Loucy (cell line): ENCODE data around the gene NUP62.

Source experiments
- H2AFZ ChIP-seq: fragments of 200-600 bp; sonication (generic); 2 replicates; pipeline ENCODE4 v1.6.0; 2016; ENCODE audit warnings: antibody characterized with exemption, mild to moderate bottlenecking, low read length, moderate library complexity
- H3F3A ChIP-seq: fragments of 200-600 bp; 2 replicates; pipeline ENCODE4 v1.6.0; 2016; ENCODE audit warnings: antibody characterized with exemption, low read depth, mild to moderate bottlenecking
- H3K27me3 ChIP-seq: fragments of 200-600 bp; sonication (generic); 2 replicates; pipeline ENCODE4 v1.6.1; 2014; ENCODE audit warnings: low read length, mild to moderate bottlenecking; ENCODE audit not compliant: insufficient read depth, poor library complexity, severe bottlenecking
- H3K36me3 ChIP-seq: fragments of 200-600 bp; sonication (generic); 2 replicates; pipeline ENCODE4 v1.6.1; 2016; ENCODE audit warnings: low read length; ENCODE audit not compliant: insufficient read depth
- H3K4me1 ChIP-seq: fragments of 200-600 bp; sonication (generic); 2 replicates; pipeline ENCODE4 v1.5.1; 2014; ENCODE audit warnings: low read length, mild to moderate bottlenecking; ENCODE audit not compliant: insufficient read depth, poor library complexity, severe bottlenecking
- H3K4me2 ChIP-seq: fragments of 200-600 bp; sonication (generic); 2 replicates; pipeline ENCODE4 v1.6.0; 2014; ENCODE audit warnings: antibody characterized with exemption, low read length, low read depth, mild to moderate bottlenecking; ENCODE audit not compliant: poor library complexity, severe bottlenecking
- H3K4me3 ChIP-seq: fragments of 200-600 bp; sonication (generic); 2 replicates; pipeline ENCODE4 v1.5.1; 2014; ENCODE audit warnings: low read length, mild to moderate bottlenecking, mixed read lengths; ENCODE audit not compliant: poor library complexity, severe bottlenecking
- H3K79me2 ChIP-seq: fragments of 200-600 bp; sonication (generic); 2 replicates; pipeline ENCODE4 v1.6.1; 2014; ENCODE audit warnings: low read length; ENCODE audit not compliant: insufficient read depth
- H3K9ac ChIP-seq: fragments of 200-600 bp; sonication (generic); 2 replicates; pipeline ENCODE4 v1.6.0; 2014; ENCODE audit warnings: mild to moderate bottlenecking, low read depth, low read length, moderate library complexity; ENCODE audit not compliant: poor library complexity, severe bottlenecking
- H3K9me2 ChIP-seq: fragments of 200-600 bp; sonication (generic); replicated peaks from 2 replicates; pipeline ENCODE4 v1.6.1; 2016; ENCODE audit warnings: low read depth, low read length, mixed read lengths
- H3K9me3 ChIP-seq: fragments of 200-600 bp; sonication (generic); 2 replicates; pipeline ENCODE4 v1.6.1; 2014; ENCODE audit warnings: mild to moderate bottlenecking, antibody characterized with exemption, low read length, low read depth; ENCODE audit not compliant: insufficient read depth
- H4K20me1 ChIP-seq: fragments of 200-600 bp; sonication (generic); 2 replicates; pipeline ENCODE4 v1.6.0; 2014; ENCODE audit warnings: antibody characterized with exemption, low read length, mild to moderate bottlenecking; ENCODE audit not compliant: insufficient read depth, poor library complexity, severe bottlenecking
- EZH2phosphoT487 ChIP-seq: fragments of 200-600 bp; IDR thresholded peaks from 2 replicates; pipeline ENCODE4 v1.6.1; 2018; ENCODE audit warnings: antibody characterized with exemption, mild to moderate bottlenecking, moderate library complexity, borderline replicate concordance
- TF ChIP-seq, protein P1 (sequence below): fragments of 200-600 bp; sonication (generic); conservative IDR thresholded peaks from 2 replicates; pipeline ENCODE4 v1.5.1; 2014; ENCODE audit warnings: mild to moderate bottlenecking, antibody characterized with exemption, low read length

NUP62 gene

DNA sequence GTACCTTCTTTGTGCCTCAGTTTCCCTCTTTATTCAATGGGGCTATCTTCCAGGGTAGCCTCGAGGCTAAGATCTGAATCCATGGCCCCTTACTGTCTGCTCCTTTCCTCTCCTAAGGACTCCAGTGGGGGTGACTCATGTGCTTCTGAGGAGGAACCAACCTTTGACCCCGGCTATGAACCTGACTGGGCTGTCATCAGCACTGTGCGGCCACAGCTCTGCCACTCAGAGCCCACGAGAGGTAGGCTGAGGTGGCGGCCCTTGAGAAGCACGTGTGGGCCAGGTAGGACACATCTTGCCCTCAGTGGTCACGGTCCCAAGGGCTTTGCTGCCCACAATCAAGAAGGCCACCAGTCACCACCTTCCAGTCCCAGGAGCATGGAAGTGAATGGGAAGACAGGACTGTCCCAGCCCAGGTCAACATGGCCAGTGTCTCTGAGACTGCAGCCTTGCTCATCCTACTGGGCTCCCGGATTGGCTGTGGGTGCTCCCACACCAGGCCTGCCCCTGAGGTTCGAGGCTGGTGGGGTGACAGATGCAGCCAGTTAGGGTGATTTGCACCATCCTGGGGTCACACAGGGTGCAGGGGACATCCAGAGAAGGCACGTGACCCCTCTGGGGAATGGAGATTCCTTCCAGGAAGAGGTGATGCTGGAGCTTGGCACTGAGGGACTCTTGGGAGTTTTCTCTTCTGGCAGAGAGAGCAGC, 49.0 kb downstream of the NUP62 start:
- Histone ChIP-seq H3K4me1 (peaks cover 21% of the 10 kb centered on the region), H3K27me3 (no peaks in the 10 kb centered on the region), H3F3A (no peaks in the 10 kb centered on the region), H3K4me3 (no peak overlapping the region), H3K9me2 (no peaks in the 10 kb centered on the region), H4K20me1 (peaks cover 11% of the 10 kb centered on the region), H3K79me2 (peaks cover 23% of the 10 kb centered on the region), H3K9me3 (no peaks in the 10 kb centered on the region), H3K9ac (no peak overlapping the region), H3K4me2 (no peak overlapping the region), H2AFZ (no peak overlapping the region), H3K36me3 (peaks cover 17% of the 10 kb centered on the region; the same call in 1 of the 2 replicates)
- no peak for TF ChIP-seq EZH2phosphoT487
- TF ChIP-seq, protein P1, sequence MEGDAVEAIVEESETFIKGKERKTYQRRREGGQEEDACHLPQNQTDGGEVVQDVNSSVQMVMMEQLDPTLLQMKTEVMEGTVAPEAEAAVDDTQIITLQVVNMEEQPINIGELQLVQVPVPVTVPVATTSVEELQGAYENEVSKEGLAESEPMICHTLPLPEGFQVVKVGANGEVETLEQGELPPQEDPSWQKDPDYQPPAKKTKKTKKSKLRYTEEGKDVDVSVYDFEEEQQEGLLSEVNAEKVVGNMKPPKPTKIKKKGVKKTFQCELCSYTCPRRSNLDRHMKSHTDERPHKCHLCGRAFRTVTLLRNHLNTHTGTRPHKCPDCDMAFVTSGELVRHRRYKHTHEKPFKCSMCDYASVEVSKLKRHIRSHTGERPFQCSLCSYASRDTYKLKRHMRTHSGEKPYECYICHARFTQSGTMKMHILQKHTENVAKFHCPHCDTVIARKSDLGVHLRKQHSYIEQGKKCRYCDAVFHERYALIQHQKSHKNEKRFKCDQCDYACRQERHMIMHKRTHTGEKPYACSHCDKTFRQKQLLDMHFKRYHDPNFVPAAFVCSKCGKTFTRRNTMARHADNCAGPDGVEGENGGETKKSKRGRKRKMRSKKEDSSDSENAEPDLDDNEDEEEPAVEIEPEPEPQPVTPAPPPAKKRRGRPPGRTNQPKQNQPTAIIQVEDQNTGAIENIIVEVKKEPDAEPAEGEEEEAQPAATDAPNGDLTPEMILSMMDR, result no peak

DNA sequence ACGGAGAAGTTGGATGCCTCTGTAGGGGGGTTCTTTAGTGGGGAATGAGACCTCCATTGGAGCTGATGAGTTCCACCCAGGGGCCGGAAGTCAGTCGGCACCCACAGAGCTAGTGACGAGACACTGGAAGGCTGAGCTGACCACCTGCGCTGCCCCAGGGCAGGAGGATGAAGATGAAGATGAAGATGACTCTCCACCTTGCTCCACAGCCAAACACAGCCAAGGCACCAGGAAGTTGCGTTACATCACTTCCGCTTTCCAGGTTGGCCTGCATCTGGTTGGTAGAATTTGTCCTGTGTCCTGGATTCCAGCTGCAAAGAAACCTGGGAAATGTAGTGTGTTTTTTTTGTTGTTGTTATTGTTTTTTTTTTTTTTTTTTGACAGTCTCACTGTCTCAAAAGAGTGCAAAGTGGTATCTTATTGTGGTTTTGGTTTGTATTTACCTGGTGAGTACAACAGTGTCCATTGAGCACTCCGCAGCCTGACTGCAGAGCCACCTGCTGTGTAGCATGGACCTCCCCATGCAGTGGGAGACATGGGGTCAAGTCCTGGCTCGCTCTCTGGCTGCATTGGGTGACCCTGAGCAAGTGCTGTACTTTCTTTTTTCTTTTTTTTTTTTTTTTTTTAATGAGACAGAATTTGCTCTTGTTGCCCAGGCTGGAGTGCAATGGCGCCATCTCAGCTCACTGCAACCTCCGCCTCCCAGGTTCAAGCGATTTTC, 49.9 kb downstream of the NUP62 start:
- Histone ChIP-seq H3K36me3 (peaks cover 14% of the 10 kb centered on the region; the same call in 1 of the 2 replicates), H2AFZ (no peak overlapping the region), H3K4me2 (peak overlapping the region; percentile 99), H3K4me3 (peak overlapping the region; percentile 95), H3K9me3 (no peaks in the 10 kb centered on the region), H3K27me3 (no peaks in the 10 kb centered on the region), H3K79me2 (peaks cover 32% of the 10 kb centered on the region), H3K4me1 (peaks cover 24% of the 10 kb centered on the region), H4K20me1 (peaks cover 11% of the 10 kb centered on the region), H3K9me2 (no peaks in the 10 kb centered on the region), H3F3A (no peaks in the 10 kb centered on the region), H3K9ac (no peak overlapping the region)
- no peak for TF ChIP-seq EZH2phosphoT487
- TF ChIP-seq, protein P1, result no peak

GRCh38 chr19:49878744-49879070, 50.6 kb downstream of the NUP62 start:
- no peaks in the 10 kb centered on the region for H3F3A ChIP-seq
- H3K79me2 ChIP-seq, result peaks cover 34% of the 10 kb centered on the region
- no peak overlapping the region for H2AFZ ChIP-seq
- peaks cover 11% of the 10 kb centered on the region for H4K20me1 ChIP-seq
- peak overlapping the region; percentile 95 for H3K4me3 ChIP-seq
- H3K9me3 ChIP-seq, result no peaks in the 10 kb centered on the region
- H3K4me1 ChIP-seq, result peaks cover 24% of the 10 kb centered on the region
- H3K27me3 ChIP-seq, result no peaks in the 10 kb centered on the region
- peak overlapping the region; percentile 99 for H3K4me2 ChIP-seq
- TF ChIP-seq EZH2phosphoT487, result no peak
- TF ChIP-seq, protein P1, result no peak
- H3K36me3 ChIP-seq, result peaks cover 10% of the 10 kb centered on the region; the same call in 1 of the 2 replicates
- no peaks in the 10 kb centered on the region for H3K9me2 ChIP-seq
- H3K9ac ChIP-seq, result peak overlapping the region; percentile 91
